NCI-H2107 (cell line): ENCODE data around the gene TCTN1.
A peak's percentile ranks its signal among the peaks of the same experiment; 100 is the strongest.

Experiments used
- DNase-seq: peaks from one replicate; lab custom pipeline; 2025; lab: John Stamatoyannopoulos, UW

The TCTN1 gene

GRCh38 chr12:110680032-110680431 is 66.1 kb downstream of the TCTN1 start:
- DNase-seq: no peak

- DNase-seq: no peak
These were observed 70.0 kb downstream of the TCTN1 start for GRCh38 chr12:110683888-110684287.

- DNase-seq: no peak
These were observed 70.4 kb downstream of the TCTN1 start for GRCh38 chr12:110684312-110684836.

GRCh38 chr12:110686294-110686903 is 72.5 kb downstream of the TCTN1 start:
- no peak for DNase-seq

GRCh38 chr12:110687396-110688169 is 73.7 kb downstream of the TCTN1 start:
- DNase-seq: no peak

GRCh38 chr12:110688446-110689280 is 74.7 kb downstream of the TCTN1 start, which contains the start of gene HVCN1:
HVCN1 (minus strand) TSS chr12:110689115; CDS start chr12:110683245, 5,870 bp downstream.
- DNase-seq: no peak

GRCh38 chr12:110689281-110690126 is 75.6 kb downstream of the TCTN1 start:
- DNase-seq: no peak

- DNase-seq: no peak
These were observed 76.2 kb downstream of the TCTN1 start for GRCh38 chr12:110690127-110690430.

GRCh38 chr12:110693731-110694130 is 79.8 kb downstream of the TCTN1 start:
- no peak for DNase-seq

- no peak for DNase-seq
These were observed 80.5 kb downstream of the TCTN1 start for GRCh38 chr12:110694330-110694901.

GRCh38 chr12:110696283-110696682 is 82.4 kb downstream of the TCTN1 start:
- no peak for DNase-seq

GRCh38 chr12:110697236-110697635 is 83.3 kb downstream of the TCTN1 start:
- no peak for DNase-seq

- DNase-seq: peak; percentile 42
These were observed 84.4 kb downstream of the TCTN1 start for GRCh38 chr12:110698171-110698902.
